ENCODE measurements around the gene GIGYF2.
"Not testable (repeated sequence)": the region's sequence is repeated elsewhere in the genome, so short reads cannot be mapped to it uniquely, and the experiment has no call there.

GIGYF2 gene

DNA sequence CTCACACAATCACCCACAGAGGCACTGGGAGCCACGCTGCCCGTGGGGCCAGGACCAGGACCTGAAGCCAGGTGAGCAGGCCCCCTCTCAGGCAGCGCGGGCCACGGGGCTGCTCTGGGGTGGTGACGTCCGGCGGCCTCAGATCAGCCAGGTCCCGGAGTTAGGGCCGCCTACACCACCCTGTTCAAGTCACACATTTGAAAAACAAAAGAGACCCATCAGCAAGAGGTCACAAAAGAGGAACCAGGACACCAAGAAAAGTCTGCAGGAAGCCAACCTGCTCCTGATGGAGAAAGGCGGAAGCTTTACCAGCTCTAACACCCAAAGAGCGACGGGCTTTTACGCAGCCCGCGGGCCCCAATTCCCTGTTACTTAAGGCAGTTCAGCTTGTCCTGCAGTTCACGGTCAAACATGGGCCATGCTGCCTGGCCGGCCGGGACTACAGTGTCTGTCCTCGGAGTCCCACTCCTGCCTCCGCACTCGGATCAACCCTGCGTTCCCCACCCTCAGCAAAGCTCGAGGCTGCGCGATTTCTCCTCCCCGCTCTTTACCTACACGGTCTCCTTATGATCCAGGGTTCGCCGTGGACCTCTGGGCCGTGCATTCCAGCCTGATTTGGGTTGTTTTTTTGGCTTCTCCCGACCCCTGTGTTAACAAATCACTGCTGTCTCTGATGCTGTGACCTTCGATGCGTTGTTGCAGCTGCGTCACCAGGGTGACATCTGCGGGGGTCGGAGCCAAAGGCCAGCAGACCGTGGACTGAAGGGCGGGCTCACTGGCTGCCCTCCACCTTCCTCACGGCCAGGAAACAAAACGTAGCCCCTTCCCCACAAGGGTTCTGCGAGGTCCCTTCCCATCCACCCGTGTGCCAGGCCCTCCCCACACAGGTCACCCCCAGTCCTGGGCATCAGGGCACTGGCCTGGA is 203.9 kb downstream of the GIGYF2 start:
- Histone ChIP-seq H3K36me3 (ENCODE audit: control insufficient read depth, insufficient read depth, low read length) (no peaks in the 10 kb centered on the region), H3K27me3 (replicated peaks; ENCODE audit: control insufficient read depth, insufficient read depth, low read length) (no peaks in the 10 kb centered on the region; the same call in 1 of the 2 replicates), H3K4me3 (replicated peaks; ENCODE audit: low read depth, low read length) (no peak overlapping the region)
- TF ChIP-seq, protein P1, sequence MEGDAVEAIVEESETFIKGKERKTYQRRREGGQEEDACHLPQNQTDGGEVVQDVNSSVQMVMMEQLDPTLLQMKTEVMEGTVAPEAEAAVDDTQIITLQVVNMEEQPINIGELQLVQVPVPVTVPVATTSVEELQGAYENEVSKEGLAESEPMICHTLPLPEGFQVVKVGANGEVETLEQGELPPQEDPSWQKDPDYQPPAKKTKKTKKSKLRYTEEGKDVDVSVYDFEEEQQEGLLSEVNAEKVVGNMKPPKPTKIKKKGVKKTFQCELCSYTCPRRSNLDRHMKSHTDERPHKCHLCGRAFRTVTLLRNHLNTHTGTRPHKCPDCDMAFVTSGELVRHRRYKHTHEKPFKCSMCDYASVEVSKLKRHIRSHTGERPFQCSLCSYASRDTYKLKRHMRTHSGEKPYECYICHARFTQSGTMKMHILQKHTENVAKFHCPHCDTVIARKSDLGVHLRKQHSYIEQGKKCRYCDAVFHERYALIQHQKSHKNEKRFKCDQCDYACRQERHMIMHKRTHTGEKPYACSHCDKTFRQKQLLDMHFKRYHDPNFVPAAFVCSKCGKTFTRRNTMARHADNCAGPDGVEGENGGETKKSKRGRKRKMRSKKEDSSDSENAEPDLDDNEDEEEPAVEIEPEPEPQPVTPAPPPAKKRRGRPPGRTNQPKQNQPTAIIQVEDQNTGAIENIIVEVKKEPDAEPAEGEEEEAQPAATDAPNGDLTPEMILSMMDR (IDR thresholded peaks at IDR 0.05; ENCODE audit: insufficient read depth, low read length, poor library complexity, severe bottlenecking): no peak
- DNase-seq (ENCODE audit: extremely low read depth, insufficient read length): no peak

DNA sequence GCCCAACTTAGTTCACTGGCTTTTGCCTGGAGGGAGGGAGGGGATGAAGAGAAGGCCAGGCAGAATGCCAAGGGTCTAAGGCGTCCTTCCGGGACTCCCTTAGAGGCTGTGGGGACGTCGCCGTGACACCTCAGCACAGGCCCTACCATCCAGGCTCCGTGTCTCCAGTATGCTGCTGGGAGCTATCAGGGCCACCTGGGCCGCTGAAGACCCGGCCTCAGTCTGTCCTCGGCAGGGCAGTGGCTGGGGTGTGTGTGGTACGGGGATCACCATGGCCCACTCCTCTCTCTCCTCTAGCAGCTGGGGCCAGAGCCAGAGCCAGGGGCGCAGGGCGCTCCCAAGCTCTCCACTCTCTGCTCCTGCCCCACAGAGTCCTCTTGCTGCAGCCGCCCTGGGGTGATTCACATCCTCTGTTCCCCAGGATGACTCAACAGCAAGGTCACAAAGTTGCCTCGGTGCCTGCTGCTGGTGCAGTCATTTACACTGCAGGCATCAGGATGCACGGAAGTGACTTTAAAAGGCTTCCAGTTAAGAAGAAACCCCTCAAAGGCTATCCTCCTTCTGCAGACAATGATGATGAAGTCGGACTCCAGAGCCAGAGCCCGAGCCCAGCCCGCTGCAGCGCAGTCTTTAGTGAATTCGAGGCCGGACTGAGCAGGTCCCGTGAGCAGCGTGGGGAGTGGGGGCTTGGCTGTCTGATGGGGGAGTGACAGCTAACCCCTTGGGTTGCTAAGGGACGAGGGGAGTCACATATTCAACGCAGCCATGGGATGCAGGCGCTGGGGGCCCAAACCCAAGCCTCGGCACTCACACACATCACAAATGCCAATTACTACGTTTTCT is 204.8 kb downstream of the GIGYF2 start:
- Histone ChIP-seq H3K36me3 (ENCODE audit: control insufficient read depth, insufficient read depth, low read length) (no peaks in the 10 kb centered on the region), H3K4me3 (replicated peaks; ENCODE audit: low read depth, low read length) (no peak overlapping the region), H3K27me3 (replicated peaks; ENCODE audit: control insufficient read depth, insufficient read depth, low read length) (no peaks in the 10 kb centered on the region; the same call in 1 of the 2 replicates)
- no peak for DNase-seq (ENCODE audit: extremely low read depth, insufficient read length)
- TF ChIP-seq, protein P1 (IDR thresholded peaks at IDR 0.05; ENCODE audit: insufficient read depth, low read length, poor library complexity, severe bottlenecking): no peak

DNA sequence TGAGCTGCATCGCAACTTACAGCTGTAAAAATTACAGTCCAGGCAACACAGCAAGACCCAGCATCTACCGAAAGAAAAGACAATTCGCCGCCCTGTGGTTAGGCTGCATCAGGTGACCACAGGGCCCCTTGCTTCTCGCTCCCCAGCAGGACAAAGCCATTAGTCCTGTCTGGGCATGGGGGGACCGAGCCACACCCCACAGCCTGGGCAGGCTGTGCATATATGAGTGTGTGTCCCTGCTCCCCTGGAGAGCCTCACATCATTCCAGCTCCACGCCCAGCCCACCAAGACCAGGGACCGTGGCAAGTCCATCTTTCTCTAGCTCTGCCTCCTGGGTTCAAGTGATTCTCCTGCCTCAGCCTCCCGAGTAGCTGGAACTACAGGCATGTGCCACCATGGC is 206.9 kb downstream of the GIGYF2 start:
- no peaks in the 10 kb centered on the region; the same call in 1 of the 2 replicates for H3K27me3 ChIP-seq (replicated peaks; ENCODE audit: control insufficient read depth, insufficient read depth, low read length)
- no peaks in the 10 kb centered on the region for H3K36me3 ChIP-seq (ENCODE audit: control insufficient read depth, insufficient read depth, low read length)
- H3K4me3 ChIP-seq (replicated peaks; ENCODE audit: low read depth, low read length): no peak overlapping the region
- TF ChIP-seq, protein P1 (IDR thresholded peaks at IDR 0.05; ENCODE audit: insufficient read depth, low read length, poor library complexity, severe bottlenecking): no peak
- DNase-seq (ENCODE audit: extremely low read depth, insufficient read length): no peak

DNA sequence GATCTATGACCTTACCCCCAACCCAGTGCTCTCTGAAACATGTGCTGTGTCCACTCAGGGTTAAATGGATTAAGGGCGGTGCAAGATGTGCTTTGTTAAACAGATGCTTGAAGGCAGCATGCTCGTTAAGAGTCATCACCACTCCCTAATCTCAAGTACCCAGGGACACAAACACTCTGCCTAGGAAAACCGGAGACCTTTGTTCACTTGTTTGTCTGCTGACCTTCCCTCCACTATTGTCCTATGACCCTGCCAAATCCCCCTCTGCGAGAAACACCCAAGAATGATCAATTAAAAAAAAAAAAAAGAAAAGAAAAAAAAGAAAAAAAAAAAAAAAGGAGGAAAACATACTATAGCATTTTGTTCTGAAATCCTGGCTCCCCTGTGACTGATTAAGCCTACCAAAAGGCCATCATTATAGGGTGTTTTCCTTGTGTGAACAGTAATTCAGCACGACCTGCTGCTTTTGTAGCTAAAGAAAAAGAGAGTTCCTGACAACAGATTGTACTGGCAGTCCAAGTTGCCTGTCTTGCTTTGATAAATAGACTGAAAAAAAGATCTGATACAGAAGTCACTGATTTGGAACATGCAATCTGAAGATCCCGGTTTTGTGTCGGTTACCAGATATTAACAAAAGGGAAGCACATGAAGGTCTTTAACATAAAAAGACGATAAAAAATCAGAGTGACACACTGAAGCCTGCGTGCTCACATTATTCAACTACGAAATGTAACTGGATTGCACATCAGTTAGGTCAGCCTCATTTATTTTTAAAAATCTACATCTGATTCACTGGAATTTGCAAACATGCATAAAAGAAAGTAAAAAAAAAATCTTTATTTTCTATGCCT is 210.0 kb downstream of the GIGYF2 start:
- not testable (repeated sequence) for DNase-seq (ENCODE audit: extremely low read depth, insufficient read length); H3K27me3 ChIP-seq (replicated peaks; ENCODE audit: control insufficient read depth, insufficient read depth, low read length); H3K36me3 ChIP-seq (ENCODE audit: control insufficient read depth, insufficient read depth, low read length); H3K4me3 ChIP-seq (replicated peaks; ENCODE audit: low read depth, low read length)

DNA sequence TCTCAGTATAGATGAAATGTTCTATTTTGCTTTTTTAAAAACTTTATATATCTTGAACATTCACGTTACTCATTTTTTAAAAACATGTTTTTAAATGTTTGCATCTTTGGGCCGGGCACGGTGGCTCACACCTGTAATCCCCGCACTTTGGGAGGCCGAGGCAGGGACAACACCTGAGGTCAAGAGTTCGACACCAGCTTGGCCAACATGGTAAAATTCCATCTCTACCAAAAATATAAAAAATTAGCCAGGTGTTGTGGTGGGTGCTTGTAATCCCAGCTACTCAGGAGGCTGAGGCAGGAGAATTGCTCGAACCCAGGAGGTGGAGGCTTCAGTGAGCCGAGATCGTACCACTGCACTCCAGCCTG is 210.6 kb downstream of the GIGYF2 start:
- H3K27me3 ChIP-seq (replicated peaks; ENCODE audit: control insufficient read depth, insufficient read depth, low read length): not testable (repeated sequence)

DNA sequence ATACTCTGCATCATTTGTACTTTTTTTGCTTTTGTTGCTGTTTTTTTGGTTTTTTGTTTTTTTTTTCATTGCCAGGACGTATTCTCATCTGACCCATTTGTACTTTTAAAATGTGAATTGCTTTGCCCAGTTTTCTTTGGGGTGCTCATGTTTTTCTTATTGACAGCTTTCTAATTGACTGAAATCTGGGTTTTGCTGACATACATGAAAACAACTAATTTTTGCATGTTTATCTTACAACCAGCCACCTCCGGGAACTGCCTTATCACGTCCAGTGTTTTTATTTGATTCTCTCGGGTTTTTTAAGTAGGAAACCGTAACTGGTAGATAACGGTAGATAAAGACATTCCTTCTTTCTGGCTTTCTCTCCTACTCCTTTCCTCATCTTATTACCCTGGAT is 211.6 kb downstream of the GIGYF2 start:
- TF ChIP-seq, protein P1 (IDR thresholded peaks at IDR 0.05; ENCODE audit: insufficient read depth, low read length, poor library complexity, severe bottlenecking): no peak
- Histone ChIP-seq H3K36me3 (ENCODE audit: control insufficient read depth, insufficient read depth, low read length) (no peaks in the 10 kb centered on the region), H3K27me3 (replicated peaks; ENCODE audit: control insufficient read depth, insufficient read depth, low read length) (no peaks in the 10 kb centered on the region; the same call in 1 of the 2 replicates), H3K4me3 (replicated peaks; ENCODE audit: low read depth, low read length) (no peak overlapping the region)
- no peak for DNase-seq (ENCODE audit: extremely low read depth, insufficient read length)

More for the DNA sequence above, 210.6 kb downstream of the GIGYF2 start:
- not testable (repeated sequence) for H3K4me3 ChIP-seq (replicated peaks; ENCODE audit: low read depth, low read length); H3K36me3 ChIP-seq (ENCODE audit: control insufficient read depth, insufficient read depth, low read length); DNase-seq (ENCODE audit: extremely low read depth, insufficient read length)

Measured in GM06990 (cell line).